CD4-positive, alpha-beta T cell treated with Interleukin-6 at 100 ng/mL for 8 hours (primary cell): Measurements from ENCODE around the gene OXSR1.
"Not testable (repeated sequence)": the region's sequence is repeated elsewhere in the genome, so short reads cannot be mapped to it uniquely, and the experiment has no call there.

Experiments used
- DNase-seq: peaks from one replicate; pipeline ENCODE4 v3.0.0-alpha.2; 2020; ENCODE audit warnings: mixed read lengths, low spot score

OXSR1 gene

DNA sequence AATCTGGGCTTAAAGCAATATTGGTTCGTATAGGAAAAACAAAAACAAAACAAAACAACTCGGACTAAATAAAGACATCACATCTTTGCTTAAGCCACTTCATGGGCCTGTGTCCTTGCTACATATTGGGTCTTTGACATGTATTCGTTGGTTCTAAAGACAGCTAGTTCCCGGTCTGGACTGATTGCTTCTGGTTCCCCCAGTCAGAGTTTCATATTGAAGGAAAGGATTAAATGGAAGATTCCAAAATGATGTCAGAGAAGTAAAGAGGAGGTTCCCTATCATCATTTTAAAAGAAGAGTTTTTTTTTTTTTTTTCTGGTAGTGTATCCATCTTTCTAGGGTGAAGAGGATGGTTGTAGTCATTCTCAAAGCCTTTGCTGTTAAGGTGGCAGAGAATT is 2.3 kb downstream of the OXSR1 start:
- no peak for DNase-seq

DNA sequence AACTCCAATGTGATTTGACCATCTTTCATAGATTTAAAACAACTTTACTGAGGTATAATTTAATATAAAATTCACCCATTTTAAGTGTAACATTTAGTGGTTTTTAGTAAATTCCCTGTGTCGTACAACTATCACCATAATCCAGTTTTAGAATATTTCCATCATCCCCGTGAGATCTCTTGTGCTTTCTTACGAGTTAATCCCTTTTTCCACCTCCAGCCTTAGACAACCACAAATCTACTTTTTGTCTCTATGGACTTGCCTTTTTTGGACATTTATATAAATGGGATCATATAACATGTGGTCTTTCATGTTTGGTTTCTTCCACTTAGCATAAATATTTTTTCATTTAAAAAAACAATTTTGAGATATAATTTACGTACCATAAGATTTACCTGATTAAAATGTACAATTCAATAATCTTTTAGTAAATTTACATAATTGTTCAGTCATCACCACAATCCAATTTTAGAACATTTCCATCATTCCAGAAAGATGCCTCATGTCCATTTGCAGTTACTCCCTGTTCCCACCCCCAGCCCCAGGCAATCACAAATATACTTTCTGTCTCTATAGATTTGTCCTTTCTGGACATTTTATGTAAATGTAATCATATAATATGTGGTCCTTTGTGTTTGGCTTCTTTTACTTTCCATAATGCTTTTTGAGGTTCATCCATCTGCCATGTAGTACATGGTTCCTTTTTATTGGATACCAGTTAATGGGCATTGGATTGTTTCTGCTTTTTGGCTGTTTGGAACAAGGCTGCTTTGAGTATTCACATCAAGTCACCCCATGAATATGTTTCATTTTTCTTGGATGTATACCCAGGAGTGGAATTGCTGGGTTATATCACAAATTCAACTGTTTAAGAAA is 3.1 kb downstream of the OXSR1 start:
- DNase-seq = no peak

DNA sequence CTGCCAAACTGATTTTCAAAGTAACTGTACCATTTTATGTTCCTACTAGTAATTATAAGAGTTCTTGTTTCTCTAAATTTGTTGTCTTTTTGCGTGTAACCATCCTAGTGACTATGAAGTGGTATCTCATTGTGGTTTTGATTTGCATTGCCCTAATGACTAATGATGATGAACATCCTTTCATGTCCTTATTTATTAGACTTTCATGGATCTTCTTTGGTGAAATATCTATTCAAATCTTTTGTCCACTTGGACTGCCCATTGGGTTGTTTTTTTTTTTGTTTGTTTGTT is 3.6 kb downstream of the OXSR1 start:
- no peak for DNase-seq

DNA sequence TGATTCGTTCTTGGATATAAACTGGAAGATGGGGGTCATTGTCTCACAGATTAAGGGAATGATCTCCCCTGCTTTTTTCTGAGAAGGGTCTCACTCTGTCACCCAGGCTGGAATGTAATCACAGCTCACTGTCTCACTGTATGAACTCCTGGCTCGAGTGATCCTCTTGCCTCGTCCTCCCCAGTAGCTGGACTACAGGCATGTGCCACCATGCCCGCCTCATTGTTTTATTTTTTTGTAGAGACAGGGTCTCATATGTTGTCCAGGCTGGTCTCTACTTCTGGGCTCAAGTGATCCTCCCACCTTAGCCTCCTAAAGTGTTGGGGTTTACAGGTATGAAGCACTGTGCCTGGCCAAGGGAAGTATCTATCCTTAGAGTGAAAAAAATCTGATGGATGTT is 5.4 kb downstream of the OXSR1 start:
- no peak for DNase-seq

DNA sequence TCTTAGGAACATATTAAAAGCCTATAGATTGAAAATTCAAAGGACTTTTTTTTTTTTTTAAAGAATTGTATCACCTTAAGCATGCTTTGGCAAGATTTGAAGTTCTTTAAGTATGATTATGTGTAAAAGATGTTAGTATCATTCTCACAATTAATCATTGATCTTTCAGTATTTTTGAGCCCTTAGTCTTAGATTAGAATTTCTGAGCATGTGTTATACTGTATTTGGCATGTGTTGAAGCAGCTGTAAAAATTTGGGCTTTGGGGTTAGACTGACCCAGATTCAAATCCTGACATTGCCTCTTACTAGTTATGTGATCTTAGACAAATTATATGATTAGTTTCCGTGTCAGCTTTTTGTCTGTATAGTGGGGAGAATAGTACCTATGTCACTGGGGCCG is 6.3 kb downstream of the OXSR1 start:
- DNase-seq = no peak

DNA sequence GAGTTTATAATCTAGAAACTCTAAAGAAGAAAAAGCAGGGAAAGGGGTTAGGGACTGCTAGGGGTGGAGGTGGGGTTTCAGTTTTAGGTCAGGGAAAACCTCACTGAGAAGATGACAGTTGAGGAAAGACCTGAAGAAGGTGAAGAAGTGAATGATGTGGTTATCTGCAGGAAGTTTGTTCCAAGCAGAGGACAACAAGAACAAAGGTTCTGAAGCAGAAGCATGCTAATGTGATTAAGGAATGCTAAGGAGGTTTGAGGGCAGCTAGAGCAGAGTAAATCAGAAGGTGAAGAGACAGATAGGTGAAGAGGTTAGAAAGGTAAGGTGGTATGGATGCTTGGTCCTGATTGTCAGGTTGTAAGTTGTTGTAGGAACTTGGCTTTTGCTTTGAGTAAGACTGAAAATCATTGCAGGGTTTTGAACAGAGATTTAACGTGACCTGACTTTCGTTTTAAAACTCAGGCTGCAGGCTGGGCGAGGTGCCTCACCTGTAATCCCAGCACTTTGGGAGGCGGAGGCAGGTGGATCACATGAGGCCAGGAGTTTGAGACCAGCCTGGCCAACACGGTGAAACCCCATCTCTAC is 8.6 kb downstream of the OXSR1 start:
- DNase-seq = no peak

DNA sequence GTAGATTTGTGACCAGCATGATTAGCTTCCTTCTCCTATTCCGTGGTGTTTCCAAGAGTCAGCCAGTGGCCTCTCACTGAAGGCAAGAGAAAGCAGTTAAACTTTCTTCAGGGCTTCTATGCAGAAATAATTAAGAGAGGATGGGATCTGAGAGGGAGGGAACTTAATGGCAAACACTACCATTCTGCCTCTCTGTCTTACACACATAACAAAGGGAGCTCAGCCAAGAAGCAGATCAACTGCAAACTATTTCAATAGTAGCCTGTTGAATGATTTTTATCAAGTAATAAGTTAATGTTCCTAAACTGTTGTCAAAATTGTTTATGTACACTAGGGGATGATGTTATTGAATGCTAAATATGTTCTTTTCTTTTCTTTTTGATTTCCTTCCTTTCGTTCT is 11.8 kb downstream of the OXSR1 start:
- DNase-seq = no peak

DNA sequence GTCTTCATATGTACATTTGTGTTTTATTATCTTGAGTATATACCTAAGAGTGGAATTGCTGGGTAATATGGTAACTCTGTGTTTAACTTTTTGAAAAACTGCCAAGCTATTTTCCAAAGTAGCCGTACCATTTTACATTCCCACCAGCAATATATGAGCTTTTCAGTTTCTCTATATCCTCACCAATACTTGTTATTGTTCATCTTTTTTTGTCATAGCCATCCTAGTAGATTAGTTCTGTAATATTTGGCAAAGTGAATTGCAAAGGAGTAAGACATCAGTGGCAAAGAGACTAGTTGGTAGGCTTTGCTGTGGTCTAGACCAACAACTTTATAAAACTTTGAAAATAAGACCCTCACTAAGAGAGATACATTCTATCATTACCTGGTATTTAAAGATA is 21.4 kb downstream of the OXSR1 start:
- DNase-seq = no peak

DNA sequence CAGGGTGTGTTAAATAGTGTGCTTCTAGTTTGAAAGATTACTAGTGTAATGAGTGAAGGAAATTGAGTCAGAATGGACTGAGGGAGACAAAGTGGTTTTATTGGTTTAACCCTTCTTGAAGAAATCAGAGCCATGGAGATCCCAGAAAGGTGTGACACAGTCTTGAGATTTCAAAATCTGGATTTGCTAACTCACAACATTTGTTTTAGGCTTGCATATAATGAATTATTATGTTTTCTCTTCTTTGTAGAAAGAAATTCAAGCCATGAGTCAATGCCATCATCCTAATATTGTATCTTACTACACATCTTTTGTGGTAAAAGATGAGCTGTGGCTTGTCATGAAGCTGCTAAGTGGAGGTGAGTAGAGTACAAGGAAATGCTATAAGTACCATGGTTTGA is 25.1 kb downstream of the OXSR1 start:
- DNase-seq = no peak

DNA sequence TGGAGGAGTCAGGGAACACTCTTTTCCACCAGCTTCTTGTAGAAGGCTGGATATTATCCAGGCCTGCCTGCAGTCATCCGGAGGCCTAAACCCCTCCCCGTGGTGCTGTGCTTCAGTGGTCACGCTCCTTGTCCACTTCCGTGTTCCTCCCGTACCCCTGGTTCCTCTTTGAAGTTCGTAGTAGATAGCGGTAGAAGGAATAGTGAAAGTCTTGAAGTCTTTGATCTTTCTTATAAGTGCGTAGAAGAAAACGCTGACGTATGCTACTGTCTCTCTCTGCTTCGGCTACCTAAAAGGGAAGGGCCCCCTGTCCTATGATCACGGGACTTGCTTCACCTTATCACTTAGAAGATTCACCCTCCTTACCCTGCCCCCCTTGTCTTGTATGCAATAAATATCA is 37.6 kb downstream of the OXSR1 start:
- not testable (repeated sequence) for DNase-seq

DNA sequence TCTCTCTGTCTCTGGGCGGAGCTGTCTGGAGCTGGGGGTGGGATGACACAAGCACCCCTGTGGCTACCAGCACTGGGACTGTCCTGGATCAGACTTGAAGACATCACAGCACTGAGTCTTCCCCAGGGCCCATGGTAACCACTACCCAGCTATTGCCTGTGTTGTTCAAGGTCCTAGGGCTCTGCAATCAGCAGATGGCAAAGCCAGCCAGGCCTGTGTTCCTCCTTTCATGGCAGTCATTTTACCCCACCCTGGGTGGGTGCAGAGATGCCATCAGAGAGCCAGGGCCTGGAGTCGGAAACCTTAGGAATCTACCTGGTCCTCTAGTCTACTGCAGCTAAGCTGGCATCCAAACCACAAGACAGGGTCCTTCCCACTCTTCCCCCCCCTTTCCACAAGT is 38.4 kb downstream of the OXSR1 start:
- no peak for DNase-seq

DNA sequence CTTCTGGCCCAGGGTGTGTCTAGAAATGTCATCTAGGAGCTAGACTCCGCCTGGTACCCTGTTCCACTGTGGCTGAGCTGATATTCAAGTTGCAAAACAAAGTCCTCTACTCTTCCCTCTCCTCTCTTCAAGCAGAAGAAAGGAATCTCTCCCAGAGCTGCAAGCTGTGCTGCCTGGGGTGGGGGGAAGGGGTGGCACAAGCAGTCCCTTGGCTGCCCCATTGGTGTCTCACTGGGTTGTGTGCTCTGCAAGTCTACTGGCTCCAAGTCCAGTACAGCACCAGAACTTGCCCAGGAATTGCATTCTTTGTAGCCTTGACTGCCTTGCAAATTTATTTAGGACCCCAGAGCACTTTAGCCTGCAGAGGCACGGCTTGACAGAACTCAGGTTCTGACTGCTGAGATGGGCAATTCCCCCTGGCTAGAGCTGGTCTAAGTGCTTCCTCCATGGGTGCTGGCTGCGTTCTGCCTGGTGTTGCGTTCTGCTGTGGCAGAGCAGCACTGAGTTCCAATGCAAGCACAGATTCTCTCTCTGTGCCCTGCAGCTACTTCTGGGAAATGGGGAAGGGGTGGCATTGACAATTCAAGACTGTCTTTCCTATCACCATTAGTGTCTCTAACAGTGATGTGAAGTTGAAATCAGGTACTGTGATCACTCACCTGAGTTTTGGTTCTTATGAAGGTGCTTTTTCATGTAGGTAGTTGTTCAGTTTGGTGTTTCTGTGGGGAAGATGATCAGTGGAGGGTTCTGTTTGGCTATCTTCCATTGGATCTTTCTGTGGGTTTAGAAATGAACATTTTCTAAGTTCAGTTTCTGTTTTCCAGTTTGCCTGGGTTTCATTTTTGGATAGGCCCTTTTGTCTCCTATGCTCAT is 39.5 kb downstream of the OXSR1 start:
- no peak for DNase-seq

DNA sequence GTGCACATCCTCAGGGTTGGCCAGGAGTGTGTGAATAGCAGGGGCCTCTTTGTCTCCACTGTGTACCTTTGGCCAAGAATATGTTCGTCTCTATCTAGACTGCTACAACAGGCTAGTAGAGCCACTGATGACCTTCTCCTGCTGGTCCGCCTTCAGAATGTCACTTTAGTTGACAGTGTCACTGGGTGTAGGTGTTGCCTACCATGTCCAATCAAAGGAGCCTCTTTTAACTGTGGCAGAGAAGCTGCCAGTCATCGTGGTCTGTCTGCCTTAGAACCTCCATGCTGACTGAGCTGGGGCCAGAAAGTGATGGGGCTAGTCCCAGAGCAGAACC is 40.1 kb downstream of the OXSR1 start:
- no peak for DNase-seq

DNA sequence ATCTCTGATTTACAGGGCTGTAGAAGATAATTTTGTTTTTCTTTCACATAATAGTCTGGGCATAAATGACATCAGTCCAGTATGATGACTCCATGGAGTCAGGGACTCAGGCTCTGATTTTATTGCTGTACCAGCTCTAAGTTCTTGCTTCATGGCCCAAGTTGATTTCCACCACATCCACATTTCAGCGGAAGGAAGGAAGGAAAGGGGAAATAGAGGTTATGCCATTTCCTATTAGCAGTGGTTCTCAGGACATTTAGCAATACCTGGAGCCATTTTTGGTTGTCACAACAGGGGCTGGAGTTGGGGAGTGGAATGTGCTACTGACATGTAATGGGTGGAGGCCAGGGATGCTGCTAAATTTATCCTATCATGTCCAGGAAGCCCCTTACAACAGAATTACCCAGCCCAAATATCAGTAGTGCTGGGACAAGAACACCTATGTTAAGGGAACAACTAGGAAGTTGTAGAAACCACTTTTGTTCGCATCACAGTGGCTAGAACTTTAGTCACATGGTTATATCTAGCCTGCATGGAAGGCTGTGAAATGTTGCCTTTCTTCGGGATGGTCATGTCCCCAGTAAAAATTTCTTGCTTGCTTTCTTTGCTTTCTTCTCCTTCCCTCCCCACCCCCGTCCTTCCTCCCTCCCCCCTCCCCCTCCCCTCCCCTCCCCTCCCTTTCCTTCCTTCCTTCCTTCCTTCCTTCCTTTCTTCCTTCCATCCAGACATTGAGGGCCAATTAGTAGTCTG is 42.1 kb downstream of the OXSR1 start:
- no peak for DNase-seq

DNA sequence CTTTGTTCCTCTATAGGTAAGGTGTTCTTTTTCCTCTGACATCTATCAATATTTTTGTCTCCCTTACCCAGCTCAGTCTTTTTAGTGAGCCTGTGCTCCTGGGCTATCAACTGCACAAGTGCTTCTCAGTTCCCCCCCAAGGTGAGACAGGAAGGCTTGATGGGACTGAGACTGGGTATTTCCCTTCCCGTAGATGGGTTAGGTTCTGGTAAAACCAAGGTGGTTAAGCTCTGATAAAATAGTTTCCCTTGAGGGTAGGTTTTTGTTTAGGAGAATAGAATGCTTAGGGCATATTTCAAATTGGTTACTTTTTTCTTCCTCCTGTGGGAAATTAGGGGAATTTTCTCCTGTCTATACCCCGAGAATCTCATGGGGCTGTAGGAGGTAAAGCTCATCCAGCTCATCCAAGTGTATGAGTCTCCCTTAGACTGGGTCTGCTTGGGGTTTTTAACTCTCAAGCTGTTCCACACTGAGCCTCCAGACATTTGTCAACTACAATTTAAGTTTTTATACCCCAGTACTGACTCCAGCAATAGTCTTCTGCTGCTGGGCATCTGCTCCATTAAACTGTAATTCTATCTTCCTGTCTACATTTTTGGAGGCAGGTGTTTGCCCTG is 44.9 kb downstream of the OXSR1 start:
- no peak for DNase-seq

DNA sequence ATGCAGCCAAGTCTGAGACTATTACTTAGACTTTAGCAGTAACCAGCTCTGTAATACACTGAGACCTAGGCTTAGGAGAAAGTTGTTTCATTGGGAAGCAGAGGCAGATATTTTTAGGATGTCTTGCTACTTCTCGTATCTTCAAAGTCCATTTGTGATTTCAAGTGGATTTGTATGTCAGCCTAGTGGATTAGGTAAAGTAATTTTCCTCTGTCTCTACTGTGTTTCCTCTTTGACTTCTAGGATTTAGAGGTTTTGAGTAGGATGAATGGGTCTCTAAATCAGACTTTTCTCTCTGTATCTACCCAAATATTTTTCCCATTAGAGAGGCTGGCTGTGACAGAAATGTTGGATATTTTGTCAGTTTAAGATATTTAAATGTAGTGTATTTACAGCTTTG is 46.8 kb downstream of the OXSR1 start:
- DNase-seq = no peak

DNA sequence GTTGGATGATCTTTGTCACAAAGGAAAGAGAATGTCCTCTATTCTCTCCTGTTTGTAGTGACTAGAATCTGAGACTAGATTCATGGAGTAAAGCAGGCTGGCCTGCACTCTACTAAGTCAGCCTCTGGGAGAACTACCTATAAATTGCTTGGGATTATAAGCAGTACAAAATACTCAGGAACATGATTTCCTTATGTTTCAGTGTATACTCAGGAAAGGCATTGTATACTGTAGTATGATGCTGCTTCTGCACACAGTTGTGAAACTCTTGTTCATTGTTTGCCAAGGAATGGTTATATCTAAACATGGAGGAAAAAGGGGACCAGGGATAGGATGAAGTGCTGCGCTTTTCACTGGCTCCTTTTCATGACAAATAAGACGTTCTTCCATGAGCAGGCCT is 49.2 kb downstream of the OXSR1 start:
- no peak for DNase-seq

DNA sequence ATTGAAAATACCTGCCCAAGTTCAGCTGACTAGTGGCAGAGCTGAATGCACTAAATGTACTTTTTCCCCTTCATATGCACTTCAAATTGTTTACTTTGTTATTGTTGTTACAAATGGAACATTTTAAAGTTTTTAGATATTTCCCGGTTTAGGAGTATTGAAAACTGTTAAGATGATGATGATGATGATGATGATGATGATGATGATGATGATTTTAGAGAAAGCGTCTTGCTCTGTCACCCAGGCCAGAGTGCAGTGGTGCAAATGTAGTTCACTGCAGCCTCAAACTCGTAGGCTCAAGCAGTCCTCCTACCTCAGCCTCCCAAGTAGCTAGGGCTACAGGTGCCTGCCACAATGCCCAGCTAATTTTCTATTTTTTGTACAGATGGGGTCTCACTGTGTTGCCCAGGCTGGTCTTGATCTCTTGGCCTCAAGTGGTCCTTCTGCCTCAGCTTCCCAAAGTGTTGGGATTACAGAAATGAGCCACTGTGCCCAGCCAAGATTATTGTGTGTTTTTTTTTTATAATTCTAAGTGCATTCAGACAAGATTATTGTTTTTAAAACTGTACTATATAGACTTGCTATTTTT is 54.4 kb downstream of the OXSR1 start:
- no peak for DNase-seq

DNA sequence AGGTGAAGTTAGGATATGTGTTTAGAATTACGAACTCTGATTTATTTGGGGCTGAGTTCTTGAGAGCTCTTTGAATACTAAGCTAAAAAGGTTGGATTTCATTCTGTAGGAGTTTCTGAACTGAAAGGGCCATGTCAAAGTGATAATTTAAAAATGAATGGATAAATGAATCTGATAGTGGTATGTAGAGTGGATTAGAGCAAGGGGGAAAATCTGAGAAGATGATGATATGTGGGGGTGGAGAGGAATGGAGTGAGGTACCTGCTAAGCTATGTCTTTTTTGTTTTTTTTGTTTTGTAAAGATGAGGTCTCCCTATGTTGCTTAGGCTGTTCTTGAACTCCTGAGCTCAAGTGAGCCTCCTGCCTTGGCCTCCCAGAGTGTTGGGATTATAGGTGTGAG is 55.7 kb downstream of the OXSR1 start:
- no peak for DNase-seq

DNA sequence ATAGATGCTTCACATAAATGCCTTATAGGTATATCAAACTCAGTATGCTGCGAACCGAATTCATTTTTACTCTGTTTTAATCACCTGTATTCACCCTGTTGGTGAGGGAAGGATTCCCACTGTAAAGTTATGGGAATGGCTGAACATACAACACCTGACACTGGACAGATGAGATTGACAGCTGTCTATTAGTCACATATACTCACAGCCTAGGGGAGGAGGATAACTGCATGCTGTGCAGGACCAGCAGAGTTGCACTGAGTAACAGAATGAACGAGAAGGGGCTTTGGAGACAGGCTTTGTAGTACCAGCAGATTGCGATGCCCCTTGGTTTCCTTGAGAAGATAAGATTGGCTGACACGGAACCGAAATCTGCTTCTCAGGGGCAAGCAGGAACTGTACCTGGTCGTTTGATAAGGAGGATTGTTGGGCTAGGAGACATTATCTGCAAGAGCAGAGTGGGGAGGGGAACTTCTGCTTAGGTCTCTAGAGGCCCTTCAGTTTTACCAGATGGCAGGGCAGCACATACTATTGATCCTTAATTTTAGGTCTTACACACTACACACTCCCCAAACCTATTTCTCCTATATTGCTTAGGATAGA is 56.8 kb downstream of the OXSR1 start:
- DNase-seq = no peak

DNA sequence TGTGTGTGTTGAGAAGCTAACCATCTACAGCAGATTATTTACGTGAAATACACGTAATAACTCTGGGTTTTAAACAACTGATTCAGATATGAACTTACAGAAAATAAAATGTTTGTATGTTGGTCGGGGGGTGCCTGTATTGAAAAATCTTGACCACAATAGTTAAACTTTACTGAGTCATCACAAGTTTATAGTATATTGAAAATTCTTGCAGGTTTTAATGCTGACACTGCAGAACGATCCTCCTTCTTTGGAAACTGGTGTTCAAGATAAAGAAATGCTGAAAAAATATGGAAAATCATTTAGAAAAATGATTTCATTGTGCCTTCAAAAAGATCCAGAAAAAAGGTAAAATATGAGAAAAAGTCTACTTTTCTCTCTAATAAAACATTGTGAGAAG is 59.0 kb downstream of the OXSR1 start:
- no peak for DNase-seq
